Cardiac muscle cell (in vitro differentiated cells and primary cell): ENCODE measurements around the gene UGT8. TPM values are rescaled to one million over a fixed set of nuclear protein-coding genes. Genes with fewer than 3 reads are reported as not detected.
"Not testable (repeated sequence)": the region's sequence is repeated elsewhere in the genome, so short reads cannot be mapped to it uniquely, and the experiment has no call there.

Experiments used
- DNase-seq, 2 donors: peaks; one replicate each; pipeline versions ENCODE4 v3.0.0 to v3.0.0-alpha.2; 2010 to 2017; ENCODE audit warnings: low read depth in 1 of 2, low spot score in 1 of 2
- H3K27ac ChIP-seq: fragments of 200-600 bp; sonication (generic); 2 replicates; pipeline ENCODE4 v1.5.1; 2016
- H3K27me3 ChIP-seq: fragments of 200-600 bp; sonication (generic); 2 replicates; pipeline ENCODE4 v1.6.0; 2016; ENCODE audit warnings: control low read depth
- H3K36me3 ChIP-seq: fragments of 200-600 bp; sonication (generic); 2 replicates; pipeline ENCODE4 v1.5.1; 2016; ENCODE audit warnings: control low read depth
- H3K4me1 ChIP-seq: fragments of 200-600 bp; sonication (generic); 2 replicates; pipeline ENCODE4 v1.8.1; 2017; ENCODE audit warnings: low read depth, mild to moderate bottlenecking, mixed run types
- H3K4me3 ChIP-seq: fragments of 200-600 bp; sonication (generic); 2 replicates; pipeline ENCODE4 v1.5.1; 2016; ENCODE audit warnings: mild to moderate bottlenecking
- H3K9me3 ChIP-seq: fragments of 200-600 bp; sonication (generic); 2 replicates; pipeline ENCODE4 v1.5.1; 2017; ENCODE audit warnings: low read depth, mild to moderate bottlenecking, control low read depth
- CTCF ChIP-seq: IDR thresholded peaks from 2 replicates; pipeline ENCODE4 v1.5.1; 2012; ENCODE audit warnings: low read depth, mild to moderate bottlenecking, low read length
- polyA plus RNA-seq: library from polyadenylated mRNA; unstranded; fragments of >200 nt; fragmentation: Nextera tagmentation; extraction: Ambion mirVana; gene quantifications from 2 replicates; pipeline ENCODE4 v1.2.1, GENCODE V29; 2016
- total RNA-seq: library from RNA; depleted of rRNA; stranded (reverse); fragments of >200 nt; gene quantifications from 2 replicates; pipeline ENCODE4 v1.2.3, GENCODE V29; 2016

Gene UGT8
- total and polyA plus RNA-seq, 2 experiments from 2014 or later: 0.36 to 0.43 TPM

GRCh38 chr4:114659386-114660008, 60.9 kb downstream of the UGT8 start:
- Histone ChIP-seq H3K27ac (no peak overlapping the region), H3K36me3 (no peaks in the 10 kb centered on the region), H3K9me3 (no peaks in the 10 kb centered on the region), H3K4me1 (no peaks in the 10 kb centered on the region), H3K4me3 (no peak overlapping the region), H3K27me3 (no peaks in the 10 kb centered on the region)
- peak; percentile 89 for TF ChIP-seq CTCF
- DNase-seq: peak; percentile 76 to 80

- Histone ChIP-seq H3K36me3 (no peaks in the 10 kb centered on the region), H3K27ac (no peak overlapping the region), H3K9me3 (no peaks in the 10 kb centered on the region), H3K4me3 (no peak overlapping the region), H3K27me3 (no peaks in the 10 kb centered on the region), H3K4me1 (no peaks in the 10 kb centered on the region)
- DNase-seq: no peak
- TF ChIP-seq CTCF: no peak
These were observed 64.5 kb downstream of the UGT8 start for GRCh38 chr4:114663083-114663482.

- H3K27ac ChIP-seq: no peak overlapping the region
- no peak overlapping the region for H3K4me3 ChIP-seq
- no peaks in the 10 kb centered on the region for H3K36me3 ChIP-seq
- no peaks in the 10 kb centered on the region for H3K4me1 ChIP-seq
- no peak for DNase-seq
- TF ChIP-seq CTCF: no peak
- no peaks in the 10 kb centered on the region for H3K27me3 ChIP-seq
- H3K9me3 ChIP-seq: no peaks in the 10 kb centered on the region
These were observed 70.0 kb downstream of the UGT8 start for GRCh38 chr4:114668577-114668976.

- DNase-seq, H3K27ac ChIP-seq: not testable (repeated sequence)
These were observed 72.1 kb downstream of the UGT8 start for GRCh38 chr4:114670733-114671132.

GRCh38 chr4:114673306-114673705, 74.7 kb downstream of the UGT8 start:
- DNase-seq: no peak
- Histone ChIP-seq H3K27ac (no peak overlapping the region), H3K4me3 (no peak overlapping the region), H3K36me3 (no peaks in the 10 kb centered on the region), H3K27me3 (no peaks in the 10 kb centered on the region), H3K9me3 (no peaks in the 10 kb centered on the region), H3K4me1 (no peaks in the 10 kb centered on the region)
- TF ChIP-seq CTCF: no peak

More at GRCh38 chr4:114670733-114671132, 72.1 kb downstream of the UGT8 start:
- H3K36me3 ChIP-seq, H3K27me3 ChIP-seq, H3K4me1 ChIP-seq, H3K9me3 ChIP-seq, H3K4me3 ChIP-seq: not testable (repeated sequence)

- no peak for TF ChIP-seq CTCF
- Histone ChIP-seq H3K27ac (no peak overlapping the region), H3K4me1 (no peaks in the 10 kb centered on the region), H3K9me3 (no peaks in the 10 kb centered on the region), H3K36me3 (no peaks in the 10 kb centered on the region), H3K27me3 (no peaks in the 10 kb centered on the region), H3K4me3 (no peak overlapping the region)
- DNase-seq: no peak
These were observed 75.5 kb downstream of the UGT8 start for GRCh38 chr4:114674080-114674479.
